Aorta (tissue), 5 donors: ENCODE results near the gene MORF4L1. TPM values are rescaled to one million over a fixed set of nuclear protein-coding genes. Genes with fewer than 3 reads are reported as not detected.

ENCODE experiments used
- ATAC-seq: fragments of 200-7000 bp; cut with Tn5 transposase; one replicate; pipeline ENCODE4 v1.9.1; 2022; ENCODE audit warnings: moderate library complexity; ENCODE audit not compliant: low FRiP score
- DNase-seq, 2 donors: peaks; one replicate each; pipeline ENCODE4 v3.0.0-alpha.2; 2020
- H3K27ac ChIP-seq, 2 donors: one replicate each; pipeline ENCODE4 v1.5.1; 2013; ENCODE audit warnings: low read length in 2 of 2, mild to moderate bottlenecking in 2 of 2, moderate library complexity in 2 of 2, control low read depth in 1 of 2, inconsistent platforms in 1 of 2, low read depth in 1 of 2
- H3K27me3 ChIP-seq, 2 donors: one replicate each; pipeline ENCODE4 v1.6.1; 2013; ENCODE audit warnings: control low read depth in 1 of 2, low read length in 1 of 2, mild to moderate bottlenecking in 1 of 2, moderate library complexity in 1 of 2; ENCODE audit not compliant: insufficient read depth in 2 of 2, control insufficient read depth in 1 of 2
- H3K36me3 ChIP-seq, 2 donors: one replicate each; pipeline ENCODE4 v1.6.1; 2013; ENCODE audit warnings: control low read depth in 1 of 2, low read length in 1 of 2, mild to moderate bottlenecking in 1 of 2; ENCODE audit not compliant: insufficient read depth in 2 of 2, control insufficient read depth in 1 of 2
- H3K4me1 ChIP-seq, 2 donors: one replicate each; pipeline ENCODE4 v1.6.1; 2013; ENCODE audit warnings: low read length in 2 of 2, control low read depth in 1 of 2, mild to moderate bottlenecking in 1 of 2, moderate library complexity in 1 of 2; ENCODE audit not compliant: insufficient read depth in 2 of 2, control insufficient read depth in 1 of 2
- H3K4me3 ChIP-seq, 2 donors: one replicate each; pipeline ENCODE4 v1.5.1; 2013; ENCODE audit warnings: low read length in 2 of 2, control low read depth in 1 of 2, mild to moderate bottlenecking in 1 of 2
- H3K9me3 ChIP-seq: one replicate; pipeline ENCODE4 v1.6.1; 2013; ENCODE audit warnings: mild to moderate bottlenecking, low read length; ENCODE audit not compliant: control insufficient read depth
- WGBS, 2 donors: extraction: QIAGEN DNeasy Blood & Tissue Kit; methylation state at CpG; one replicate each; pipeline ENCODE4 v1.1.7; 2013; 5-methylcytosine and 5-hydroxymethylcytosine counted together
- intact Hi-C, 2 donors: fragments of 100-400 bp; cut with DNase I; formaldehyde crosslinking; loops; one replicate each; pipeline versions ENCODE4 v1.14.2 to v1.15.0; 2022
- long read RNA-seq, 2 donors: library from polyadenylated mRNA; unstranded; transcript quantifications; one replicate each; pipeline ENCODE4 v2.0.0, GENCODE V29; 2020 to 2021
- polyA plus RNA-seq, 2 donors: library from polyadenylated mRNA; stranded (reverse); fragments of 200-250 nt; gene quantifications; one replicate each; pipeline ENCODE4 v1.2.3, GENCODE V29; 2013
- total RNA-seq, 2 donors: library from RNA; stranded (reverse); fragmentation: NEBNext Ultra II Directional; extraction: Animal tissue kit (Norgen Biotek cat#: 25700); gene quantifications; one replicate each; pipeline ENCODE4 v1.2.1, GENCODE V29; 2021
- donor health status: healthy with polysubstance abuse.
- donor health status: Bipolar disorder and iron deficiency.
- donor health status: DM: no; HTN: no; CAD: no.
- donor health status: DM: no; HTN: no; CAD: no.
- donor health status: DM: yes; HTN: yes; CAD: no.

The MORF4L1 gene
- total RNA-seq (100 to 1,000 TPM; 363 to 401 TPM), polyA plus RNA-seq (100 to 1,000 TPM; 457 to 868 TPM)
- long read RNA-seq, donor 1, transcript MORF4L1-215 (12 exons, 1,468 nt): minor isoform, 8 of 612 reads
- long read RNA-seq, donor 1, transcript MORF4L1-201 (13 exons, 2,359 nt): minor isoform, 12 of 612 reads
- long read RNA-seq, donor 1, transcript MORF4L1-203 (12 exons, 1,880 nt): major isoform, 504 of 612 reads
- long read RNA-seq, donor 1, partial matches to known transcripts: 55 of 612 reads
- long read RNA-seq, donor 1, other reads (novel, unspliced or antisense): 31 of 612 reads
- long read RNA-seq, donor 2, transcript MORF4L1-203 (12 exons, 1,880 nt): major isoform, 140 of 178 reads
- long read RNA-seq, donor 2, transcript MORF4L1-201 (13 exons, 2,359 nt): minor isoform, 6 of 178 reads
- long read RNA-seq, donor 2, partial matches to known transcripts: 10 of 178 reads
- long read RNA-seq, donor 2, other reads (novel, unspliced or antisense): 18 of 178 reads

GRCh38 chr15:78872155-78872971 is at the start of gene MORF4L1:
Gene MORF4L1 (plus strand): TSS chr15:78872890. CDS start chr15:78873018, 128 bp downstream.
- Histone ChIP-seq H3K27ac (peak within 1 kb of the TSS; percentile 97 to 99), H3K4me3 (peak within 1 kb of the TSS; percentile 78 to 94), H3K9me3 (no peaks in the 10 kb centered on the region), H3K4me1 (no peaks in the 10 kb centered on the region), H3K27me3 (no peaks in the 10 kb centered on the region), H3K36me3 (no peaks in the 10 kb centered on the region)
- ATAC-seq: peak; percentile 96
- intact Hi-C loops: loop anchor here (10.0 kb wide), 1 partner anchor 118 kb away; no protein-coding TSS in a partner anchor
- WGBS, 2 donors: 3% methylated on average over 36 to 52 of the region's 52 CpGs
- DNase-seq: peak; percentile 98 to 99

- no peak overlapping the region for H3K27ac ChIP-seq
- no peak overlapping the region for H3K4me3 ChIP-seq
- no peaks in the 10 kb centered on the region for H3K4me1 ChIP-seq
- no peak for ATAC-seq
- no peaks in the 10 kb centered on the region for H3K36me3 ChIP-seq
- DNase-seq: no peak
- 54 to 65% methylated on average over 2 of the region's 2 CpGs for WGBS, 2 donors
- intact Hi-C loops: no loop called here
- no peaks in the 10 kb centered on the region for H3K27me3 ChIP-seq
- no peaks in the 10 kb centered on the region for H3K9me3 ChIP-seq
Measured at GRCh38 chr15:78828920-78829319, 43.8 kb upstream of the MORF4L1 start.

GRCh38 chr15:78830514-78831228 is 42.0 kb upstream of the MORF4L1 start:
- ATAC-seq (peak; percentile 46), DNase-seq (peak in 1 of 2 donors; percentile 62)
- intact Hi-C loops: no loop called here
- Histone ChIP-seq H3K4me3 (no peak overlapping the region), H3K27ac (no peak overlapping the region), H3K36me3 (no peaks in the 10 kb centered on the region), H3K9me3 (no peaks in the 10 kb centered on the region), H3K27me3 (no peaks in the 10 kb centered on the region), H3K4me1 (no peaks in the 10 kb centered on the region)
- 68 to 75% methylated on average over 50 to 52 of the region's 52 CpGs for WGBS, 2 donors

- peak; percentile 15 for ATAC-seq
- no peaks in the 10 kb centered on the region for H3K27me3 ChIP-seq
- no peaks in the 10 kb centered on the region for H3K36me3 ChIP-seq
- no peaks in the 10 kb centered on the region for H3K9me3 ChIP-seq
- no peak overlapping the region for H3K4me3 ChIP-seq
- no peak overlapping the region for H3K27ac ChIP-seq
- intact Hi-C loops: no loop called here
- no peaks in the 10 kb centered on the region for H3K4me1 ChIP-seq
- WGBS, 2 donors: 90 to 92% methylated on average over 73 of the region's 73 CpGs
- peak in 1 of 2 donors; percentile 72 for DNase-seq
Measured at GRCh38 chr15:78831229-78832207, 41.2 kb upstream of the MORF4L1 start.

GRCh38 chr15:78836333-78836732 is 36.4 kb upstream of the MORF4L1 start:
- 95 to 100% methylated on average over 1 of the region's 1 CpG for WGBS, 2 donors
- ATAC-seq: no peak

GRCh38 chr15:78837131-78837530 is 35.6 kb upstream of the MORF4L1 start:
- H3K27ac ChIP-seq: no peak overlapping the region
- ATAC-seq (no peak), DNase-seq (no peak)
- intact Hi-C loops: no loop called here
- H3K4me1 ChIP-seq: no peaks in the 10 kb centered on the region
- no peaks in the 10 kb centered on the region for H3K36me3 ChIP-seq
- no peaks in the 10 kb centered on the region for H3K9me3 ChIP-seq
- WGBS, 2 donors: 52 to 71% methylated on average over 2 of the region's 2 CpGs
- H3K4me3 ChIP-seq: no peak overlapping the region
- no peaks in the 10 kb centered on the region for H3K27me3 ChIP-seq

More at GRCh38 chr15:78836333-78836732, 36.4 kb upstream of the MORF4L1 start:
- no peaks in the 10 kb centered on the region for H3K36me3 ChIP-seq
- no peak overlapping the region for H3K4me3 ChIP-seq
- intact Hi-C loops: no loop called here
- no peak overlapping the region for H3K27ac ChIP-seq
- no peak for DNase-seq
- H3K9me3 ChIP-seq: no peaks in the 10 kb centered on the region
- H3K4me1 ChIP-seq: no peaks in the 10 kb centered on the region
- H3K27me3 ChIP-seq: no peaks in the 10 kb centered on the region

- Histone ChIP-seq H3K9me3 (no peaks in the 10 kb centered on the region), H3K4me3 (no peak overlapping the region), H3K27ac (no peak overlapping the region), H3K36me3 (no peaks in the 10 kb centered on the region), H3K27me3 (no peaks in the 10 kb centered on the region), H3K4me1 (no peaks in the 10 kb centered on the region)
- 94 to 96% methylated on average over 8 of the region's 8 CpGs for WGBS, 2 donors
- peak in 1 of 2 donors; percentile 23 for DNase-seq
- no peak for ATAC-seq
- intact Hi-C loops: no loop called here
Measured at GRCh38 chr15:78837543-78837942, 35.1 kb upstream of the MORF4L1 start.
